ENCODE results near the gene IGF2. TPM values are rescaled to one million over a fixed set of nuclear protein-coding genes. Genes with fewer than 3 reads are reported as not detected.
"Not testable (repeated sequence)": the region's sequence is repeated elsewhere in the genome, so short reads cannot be mapped to it uniquely, and the experiment has no call there.

Gene IGF2
- total and polyA plus RNA-seq, 8 donors, result 3.8 to 164 (median 10.8) TPM

GRCh38 chr11:2180789-2181370, 41.7 kb upstream of the IGF2 start:
- no peak overlapping the region for H3K27ac ChIP-seq
- intact Hi-C loops (cut with DNase I; ENCODE audit: low total_unique reads), result no loop called here
- WGBS, 5 donors, result 71 to 81% (median 76%) methylated on average over 5 to 11 of the region's 11 CpGs
- H3K4me1 ChIP-seq, result no peaks in the 10 kb centered on the region
- H3K27me3 ChIP-seq, result peaks cover 0 to 56% (median 25%) of the 10 kb centered on the region in 3 donors
- no peak overlapping the region for H3K4me3 ChIP-seq
- no peak for DNase-seq
- H3K9me3 ChIP-seq, result no peaks in the 10 kb centered on the region
- TF ChIP-seq CTCF (IDR thresholded peaks at IDR 0.05) (no peak), POLR2AphosphoS5 (IDR thresholded peaks at IDR 0.05) (no peak), POLR2A (IDR thresholded peaks at IDR 0.05) (no peak), EP300 (IDR thresholded peaks at IDR 0.05) (no peak)
- H3K36me3 ChIP-seq, result no peaks in the 10 kb centered on the region

GRCh38 chr11:2180347-2180746, 41.2 kb upstream of the IGF2 start:
- no peak overlapping the region for H3K4me3 ChIP-seq
- no peaks in the 10 kb centered on the region for H3K9me3 ChIP-seq
- no peaks in the 10 kb centered on the region for H3K36me3 ChIP-seq
- intact Hi-C loops (cut with DNase I; ENCODE audit: low total_unique reads), result no loop called here
- WGBS, 5 donors, result 56 to 87% (median 56%) methylated on average over 5 to 15 of the region's 15 CpGs
- peaks cover 0 to 51% (median 20%) of the 10 kb centered on the region in 3 donors for H3K27me3 ChIP-seq
- H3K27ac ChIP-seq, result no peak overlapping the region
- no peak for DNase-seq
- H3K4me1 ChIP-seq, result peaks cover 0 to 3% (median 0%) of the 10 kb centered on the region in 4 donors
- no peak for TF ChIP-seq POLR2A (IDR thresholded peaks at IDR 0.05)
- TF ChIP-seq CTCF (IDR thresholded peaks at IDR 0.05), result no peak
- TF ChIP-seq EP300 (IDR thresholded peaks at IDR 0.05), result no peak

- peaks cover 0 to 5% (median 0%) of the 10 kb centered on the region in 4 donors for H3K4me1 ChIP-seq
- H3K4me3 ChIP-seq, result no peak overlapping the region
- no peak overlapping the region for H3K27ac ChIP-seq
- H3K27me3 ChIP-seq, result peaks cover 0 to 43% (median 17%) of the 10 kb centered on the region in 3 donors
- 72 to 84% (median 79%) methylated on average over 7 to 10 of the region's 10 CpGs for WGBS, 5 donors
- TF ChIP-seq CTCF (IDR thresholded peaks at IDR 0.05) (no peak), EP300 (IDR thresholded peaks at IDR 0.05) (no peak), POLR2A (IDR thresholded peaks at IDR 0.05) (no peak), POLR2AphosphoS5 (IDR thresholded peaks at IDR 0.05) (no peak)
- H3K36me3 ChIP-seq, result no peaks in the 10 kb centered on the region
- intact Hi-C loops (cut with DNase I; ENCODE audit: low total_unique reads), result no loop called here
- no peaks in the 10 kb centered on the region for H3K9me3 ChIP-seq
- DNase-seq, result no peak
Observed at GRCh38 chr11:2179516-2179915, 40.3 kb upstream of the IGF2 start.

GRCh38 chr11:2178906-2179494, 39.8 kb upstream of the IGF2 start:
- peaks cover 0 to 38% (median 17%) of the 10 kb centered on the region in 3 donors for H3K27me3 ChIP-seq
- no peak overlapping the region for H3K27ac ChIP-seq
- WGBS, 5 donors, result 36 to 42% (median 38%) methylated on average over 10 to 16 of the region's 16 CpGs
- TF ChIP-seq POLR2AphosphoS5 (IDR thresholded peaks at IDR 0.05) (no peak), EP300 (IDR thresholded peaks at IDR 0.05) (no peak), CTCF (IDR thresholded peaks at IDR 0.05) (no peak), POLR2A (IDR thresholded peaks at IDR 0.05) (no peak)
- no peak overlapping the region for H3K4me3 ChIP-seq
- intact Hi-C loops (cut with DNase I; ENCODE audit: low total_unique reads), result no loop called here
- H3K4me1 ChIP-seq, result peaks cover 0 to 5% (median 0%) of the 10 kb centered on the region in 4 donors
- DNase-seq, result peak in 1 of 2 donors; percentile 77
- no peaks in the 10 kb centered on the region for H3K36me3 ChIP-seq
- H3K9me3 ChIP-seq, result no peaks in the 10 kb centered on the region

GRCh38 chr11:2178055-2178773, 39.0 kb upstream of the IGF2 start:
- WGBS, 5 donors, result 75 to 86% (median 78%) methylated on average over 13 to 16 of the region's 16 CpGs
- H3K9me3 ChIP-seq; intact Hi-C loops (cut with DNase I; ENCODE audit: low total_unique reads); H3K36me3 ChIP-seq; H3K4me1 ChIP-seq; H3K4me3 ChIP-seq; H3K27ac ChIP-seq; DNase-seq: not testable (repeated sequence)
- H3K27me3 ChIP-seq, result peaks cover 0 to 35% (median 17%) of the 10 kb centered on the region in 3 donors
